MM.1S (cell line): ENCODE measurements around the gene FAM107B.

Experiments used
- CTCF ChIP-seq: fragments of 300-600 bp; sonication (generic); IDR thresholded peaks from 2 replicates; pipeline ENCODE4 v1.5.1; 2016; ENCODE audit warnings: antibody characterized with exemption, low read length, mixed read lengths
- EZH2phosphoT487 ChIP-seq: fragments of 300-600 bp; sonication (generic); IDR thresholded peaks from 2 replicates; pipeline ENCODE4 v1.6.1; 2018; ENCODE audit warnings: antibody characterized with exemption, low read length

GRCh38 chr10:14660831-14661230 is 113.9 kb downstream of the FAM107B start:
- TF ChIP-seq CTCF (no peak), EZH2phosphoT487 (no peak)
